H1 (cell line): ENCODE measurements around the gene ID1. TPM values are rescaled to one million over a fixed set of nuclear protein-coding genes. Genes with fewer than 3 reads are reported as not detected.

Source experiments
- BCL11A ChIP-seq, 2 experiments: IDR thresholded peaks; one replicate each; pipeline ENCODE4 v1.6.1; 2011; ENCODE audit warnings: low read depth in 2 of 2, low read length in 2 of 2, mild to moderate bottlenecking in 2 of 2
- CBX5 ChIP-seq: fragments of 300-800, 300-1000 bp; sonication (generic); IDR thresholded peaks from 2 replicates; pipeline ENCODE4 v1.7.1; 2016; ENCODE audit warnings: antibody characterized with exemption, low read length, low read depth
- CHD1 ChIP-seq: IDR thresholded peaks from 2 replicates; pipeline ENCODE4 v1.6.1; 2012; ENCODE audit warnings: low read depth, low read length, improper control_type of control experiment
- E2F6 ChIP-seq: IDR thresholded peaks from 2 replicates; pipeline ENCODE4 v1.6.1; 2012; ENCODE audit warnings: inconsistent platforms
- EZH2 ChIP-seq: fragments of 200-600 bp; sonication (generic); IDR thresholded peaks from 2 replicates; pipeline ENCODE4 v1.7.1; 2012; ENCODE audit warnings: low read depth, mild to moderate bottlenecking, moderate library complexity, low read length, inconsistent platforms; ENCODE audit not compliant: severe bottlenecking
- KDM4A ChIP-seq: IDR thresholded peaks from one replicate; pipeline ENCODE4 v1.7.1; 2012; ENCODE audit warnings: low read depth, mild to moderate bottlenecking, moderate library complexity, low read length, inconsistent platforms; ENCODE audit not compliant: severe bottlenecking
- RAD21 ChIP-seq, 2 experiments: IDR thresholded peaks in 1 of 2; conservative IDR thresholded peaks in 1 of 2; 2 replicates each; pipeline ENCODE4 v1.6.1; 2011; ENCODE audit warnings: low read depth in 2 of 2, low read length in 2 of 2, improper control_type of control experiment in 1 of 2, inconsistent platforms in 1 of 2, mild to moderate bottlenecking in 1 of 2, moderate library complexity in 1 of 2
- polyA plus RNA-seq, 7 experiments: library from polyadenylated mRNA; depleted of rRNA in 3 of 7; stranded (reverse) in 5 of 7; unstranded in 2 of 7; fragments of >200 nt in 5 of 7; fragments of 200-250 nt in 2 of 7; gene quantifications; 1 replicate in 5 of 7; 2 replicates in 1 of 7; 4 replicates in 1 of 7; pipeline versions ENCODE4 v1.2.1 to v1.2.3, GENCODE V29; 2011 to 2013; ENCODE audit warnings: missing spikeins in 2 of 7, mixed read lengths in 2 of 7
- total RNA-seq: library from RNA; stranded (reverse); fragmentation: NEBNext Ultra II Directional; extraction: Animal tissue kit (Norgen Biotek cat#: 25700); gene quantifications from 2 replicates; pipeline ENCODE4 v1.2.1, GENCODE V29; 2021
- TF ChIP-seq, protein P1 (sequence below): fragments of 300-600 bp; sonication (generic); IDR thresholded peaks from 2 replicates; pipeline ENCODE4 v1.7.1; 2012; ENCODE audit warnings: low read length, moderate library complexity, mild to moderate bottlenecking, inconsistent platforms; ENCODE audit not compliant: insufficient replicate concordance

Gene ID1
- total and polyA plus RNA-seq, 2 of the 8 experiments (the other 6 are each of a cell fraction or from before 2014, with no cell fraction given): 120 to 357 TPM

GRCh38 chr20:31602431-31602778 lies 2.7 kb upstream of the ID1 start (continued):
- TF ChIP-seq, protein P1, sequence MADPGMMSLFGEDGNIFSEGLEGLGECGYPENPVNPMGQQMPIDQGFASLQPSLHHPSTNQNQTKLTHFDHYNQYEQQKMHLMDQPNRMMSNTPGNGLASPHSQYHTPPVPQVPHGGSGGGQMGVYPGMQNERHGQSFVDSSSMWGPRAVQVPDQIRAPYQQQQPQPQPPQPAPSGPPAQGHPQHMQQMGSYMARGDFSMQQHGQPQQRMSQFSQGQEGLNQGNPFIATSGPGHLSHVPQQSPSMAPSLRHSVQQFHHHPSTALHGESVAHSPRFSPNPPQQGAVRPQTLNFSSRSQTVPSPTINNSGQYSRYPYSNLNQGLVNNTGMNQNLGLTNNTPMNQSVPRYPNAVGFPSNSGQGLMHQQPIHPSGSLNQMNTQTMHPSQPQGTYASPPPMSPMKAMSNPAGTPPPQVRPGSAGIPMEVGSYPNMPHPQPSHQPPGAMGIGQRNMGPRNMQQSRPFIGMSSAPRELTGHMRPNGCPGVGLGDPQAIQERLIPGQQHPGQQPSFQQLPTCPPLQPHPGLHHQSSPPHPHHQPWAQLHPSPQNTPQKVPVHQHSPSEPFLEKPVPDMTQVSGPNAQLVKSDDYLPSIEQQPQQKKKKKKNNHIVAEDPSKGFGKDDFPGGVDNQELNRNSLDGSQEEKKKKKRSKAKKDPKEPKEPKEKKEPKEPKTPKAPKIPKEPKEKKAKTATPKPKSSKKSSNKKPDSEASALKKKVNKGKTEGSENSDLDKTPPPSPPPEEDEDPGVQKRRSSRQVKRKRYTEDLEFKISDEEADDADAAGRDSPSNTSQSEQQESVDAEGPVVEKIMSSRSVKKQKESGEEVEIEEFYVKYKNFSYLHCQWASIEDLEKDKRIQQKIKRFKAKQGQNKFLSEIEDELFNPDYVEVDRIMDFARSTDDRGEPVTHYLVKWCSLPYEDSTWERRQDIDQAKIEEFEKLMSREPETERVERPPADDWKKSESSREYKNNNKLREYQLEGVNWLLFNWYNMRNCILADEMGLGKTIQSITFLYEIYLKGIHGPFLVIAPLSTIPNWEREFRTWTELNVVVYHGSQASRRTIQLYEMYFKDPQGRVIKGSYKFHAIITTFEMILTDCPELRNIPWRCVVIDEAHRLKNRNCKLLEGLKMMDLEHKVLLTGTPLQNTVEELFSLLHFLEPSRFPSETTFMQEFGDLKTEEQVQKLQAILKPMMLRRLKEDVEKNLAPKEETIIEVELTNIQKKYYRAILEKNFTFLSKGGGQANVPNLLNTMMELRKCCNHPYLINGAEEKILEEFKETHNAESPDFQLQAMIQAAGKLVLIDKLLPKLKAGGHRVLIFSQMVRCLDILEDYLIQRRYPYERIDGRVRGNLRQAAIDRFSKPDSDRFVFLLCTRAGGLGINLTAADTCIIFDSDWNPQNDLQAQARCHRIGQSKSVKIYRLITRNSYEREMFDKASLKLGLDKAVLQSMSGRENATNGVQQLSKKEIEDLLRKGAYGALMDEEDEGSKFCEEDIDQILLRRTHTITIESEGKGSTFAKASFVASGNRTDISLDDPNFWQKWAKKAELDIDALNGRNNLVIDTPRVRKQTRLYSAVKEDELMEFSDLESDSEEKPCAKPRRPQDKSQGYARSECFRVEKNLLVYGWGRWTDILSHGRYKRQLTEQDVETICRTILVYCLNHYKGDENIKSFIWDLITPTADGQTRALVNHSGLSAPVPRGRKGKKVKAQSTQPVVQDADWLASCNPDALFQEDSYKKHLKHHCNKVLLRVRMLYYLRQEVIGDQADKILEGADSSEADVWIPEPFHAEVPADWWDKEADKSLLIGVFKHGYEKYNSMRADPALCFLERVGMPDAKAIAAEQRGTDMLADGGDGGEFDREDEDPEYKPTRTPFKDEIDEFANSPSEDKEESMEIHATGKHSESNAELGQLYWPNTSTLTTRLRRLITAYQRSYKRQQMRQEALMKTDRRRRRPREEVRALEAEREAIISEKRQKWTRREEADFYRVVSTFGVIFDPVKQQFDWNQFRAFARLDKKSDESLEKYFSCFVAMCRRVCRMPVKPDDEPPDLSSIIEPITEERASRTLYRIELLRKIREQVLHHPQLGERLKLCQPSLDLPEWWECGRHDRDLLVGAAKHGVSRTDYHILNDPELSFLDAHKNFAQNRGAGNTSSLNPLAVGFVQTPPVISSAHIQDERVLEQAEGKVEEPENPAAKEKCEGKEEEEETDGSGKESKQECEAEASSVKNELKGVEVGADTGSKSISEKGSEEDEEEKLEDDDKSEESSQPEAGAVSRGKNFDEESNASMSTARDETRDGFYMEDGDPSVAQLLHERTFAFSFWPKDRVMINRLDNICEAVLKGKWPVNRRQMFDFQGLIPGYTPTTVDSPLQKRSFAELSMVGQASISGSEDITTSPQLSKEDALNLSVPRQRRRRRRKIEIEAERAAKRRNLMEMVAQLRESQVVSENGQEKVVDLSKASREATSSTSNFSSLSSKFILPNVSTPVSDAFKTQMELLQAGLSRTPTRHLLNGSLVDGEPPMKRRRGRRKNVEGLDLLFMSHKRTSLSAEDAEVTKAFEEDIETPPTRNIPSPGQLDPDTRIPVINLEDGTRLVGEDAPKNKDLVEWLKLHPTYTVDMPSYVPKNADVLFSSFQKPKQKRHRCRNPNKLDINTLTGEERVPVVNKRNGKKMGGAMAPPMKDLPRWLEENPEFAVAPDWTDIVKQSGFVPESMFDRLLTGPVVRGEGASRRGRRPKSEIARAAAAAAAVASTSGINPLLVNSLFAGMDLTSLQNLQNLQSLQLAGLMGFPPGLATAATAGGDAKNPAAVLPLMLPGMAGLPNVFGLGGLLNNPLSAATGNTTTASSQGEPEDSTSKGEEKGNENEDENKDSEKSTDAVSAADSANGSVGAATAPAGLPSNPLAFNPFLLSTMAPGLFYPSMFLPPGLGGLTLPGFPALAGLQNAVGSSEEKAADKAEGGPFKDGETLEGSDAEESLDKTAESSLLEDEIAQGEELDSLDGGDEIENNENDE: no peak
- TF ChIP-seq CHD1 (no peak), E2F6 (no peak), KDM4A (no peak), RAD21 (IDR thresholded peaks at IDR 0.05 in 1 of 2, conservative IDR thresholded peaks at IDR 0.05 in 1 of 2; ENCODE audit: low read depth in 2 of 2, low read length in 2 of 2) (no peak), BCL11A (IDR thresholded peaks at IDR 0.05; ENCODE audit: low read depth in 2 of 2, low read length in 2 of 2) (no peak), CBX5 (no peak), EZH2 (no peak)
- TF ChIP-seq, all 59 proteins: peak for 0
